ENCODE data around the gene RAB4B. TPM values are rescaled to one million over a fixed set of nuclear protein-coding genes. Genes with fewer than 3 reads are reported as not detected.
"Not testable (repeated sequence)": the region's sequence is repeated elsewhere in the genome, so short reads cannot be mapped to it uniquely, and the experiment has no call there.

The RAB4B gene
- total RNA-seq, 1 experiment from 2014 or later: 29.7 TPM

DNA sequence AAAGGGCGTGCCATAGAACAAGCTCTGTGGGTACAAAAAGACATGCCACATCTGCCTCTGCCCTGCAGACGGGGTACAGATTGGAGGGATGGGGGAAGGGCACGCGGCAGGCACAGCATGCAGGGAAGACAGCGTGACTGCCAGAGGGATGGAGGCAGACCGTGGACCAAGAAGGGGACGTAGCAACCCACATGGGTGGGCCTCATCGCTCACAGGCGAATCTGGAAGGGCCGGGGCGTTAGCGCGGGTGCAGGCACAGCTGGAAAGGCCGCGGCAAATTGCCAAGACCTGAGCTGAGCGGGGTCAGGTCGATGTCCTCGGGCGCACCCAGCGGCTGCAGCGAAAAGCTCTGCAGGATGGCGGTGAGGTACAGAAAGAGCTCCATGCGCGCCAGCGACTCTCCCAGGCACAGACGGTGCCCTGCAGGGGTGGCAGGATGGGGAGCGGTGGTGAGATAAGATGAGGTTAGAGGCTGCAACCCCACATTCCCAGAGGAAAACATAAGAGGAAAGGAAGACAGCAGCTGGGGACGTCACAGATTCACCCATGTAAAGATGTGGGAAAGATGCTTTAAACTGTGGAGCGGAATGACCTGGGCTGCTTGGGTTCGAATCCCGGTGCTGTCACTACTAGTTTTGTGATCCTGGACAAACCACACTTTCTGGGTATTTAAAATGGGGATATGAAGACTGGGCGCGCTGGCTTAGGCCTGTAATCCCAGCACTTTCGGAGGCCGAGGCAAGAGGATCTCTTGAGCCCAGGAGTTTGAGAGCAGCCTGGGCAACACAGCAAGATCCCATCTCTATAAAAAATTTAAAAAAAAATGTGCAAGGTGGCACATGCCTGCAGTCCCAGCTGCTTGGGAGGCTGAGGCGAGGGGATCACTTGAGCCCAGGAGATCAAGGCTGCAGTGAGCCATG, 40.7 kb downstream of the RAB4B start:
- TF ChIP-seq, protein P1, sequence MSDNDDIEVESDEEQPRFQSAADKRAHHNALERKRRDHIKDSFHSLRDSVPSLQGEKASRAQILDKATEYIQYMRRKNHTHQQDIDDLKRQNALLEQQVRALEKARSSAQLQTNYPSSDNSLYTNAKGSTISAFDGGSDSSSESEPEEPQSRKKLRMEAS (CRISPR knock-in tag; IDR thresholded peaks at IDR 0.05): peak; percentile 23; the same call in 1 of the 2 replicates
- peak; percentile 86; the same call in 1 of the 2 replicates for TF ChIP-seq ZNF121 (CRISPR knock-in tag; IDR thresholded peaks at IDR 0.05)
- H3K9me3 Mint-ChIP-seq, POLR2A ChIA-PET, H3K36me3 Mint-ChIP-seq: not testable (repeated sequence)
- Mint-ChIP-seq H3K27ac (0 out of 2 replicates have a peak overlapping the region, but pooled peaks have one; percentile 6), H3K27me3 (ENCODE audit: low read depth) (peaks cover 39% of the 10 kb centered on the region), H3K4me3 (peak overlapping the region; percentile 62), H3K4me1 (peaks cover 18% of the 10 kb centered on the region)
- CTCF ChIA-PET: interaction anchor here (0.8 to 3.5 kb wide), 19 partner anchors 7 to 445 kb away, joined by 3 to 36 read pairs (median 5); partner anchors contain the start of gene HNRNPUL1
- ATAC-seq (peak; percentile 93), DNase-seq (ENCODE audit: low spot score) (peak; percentile 75)

DNA sequence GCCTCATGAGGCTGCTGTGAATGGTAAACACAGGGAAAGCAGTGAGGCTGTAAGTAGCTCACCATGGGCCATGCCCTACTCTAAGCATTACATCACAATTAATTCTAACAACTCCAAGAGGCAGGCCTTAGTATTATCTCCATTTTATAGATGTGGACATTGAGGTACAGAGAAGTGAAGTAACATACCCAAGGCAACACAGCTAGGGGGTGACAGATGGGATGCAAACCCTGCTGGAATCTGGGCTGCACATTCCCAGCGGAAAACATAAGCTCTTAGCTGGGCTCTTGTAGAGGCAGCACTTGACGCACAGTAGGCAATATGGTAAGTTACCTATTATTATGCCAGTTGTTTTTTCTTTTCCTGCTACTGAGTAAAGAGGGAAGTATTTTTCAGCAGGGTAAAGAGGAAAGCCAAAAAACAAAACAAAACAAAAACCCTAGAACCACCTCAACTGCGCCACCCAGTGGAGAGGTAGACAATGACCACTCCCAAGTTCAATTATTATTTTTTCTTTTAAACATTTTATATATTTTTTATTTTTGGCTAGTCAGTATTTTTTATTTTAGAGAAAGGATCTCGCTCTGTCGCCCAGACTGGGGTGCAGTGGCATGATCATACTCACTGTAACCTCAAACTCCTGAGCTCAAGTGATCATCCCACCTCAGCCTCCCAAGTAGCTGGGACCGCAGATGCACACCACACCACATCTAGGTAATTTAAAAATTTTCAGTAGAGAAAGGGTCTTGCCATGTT, 41.6 kb downstream of the RAB4B start:
- H3K4me3 Mint-ChIP-seq; H3K36me3 Mint-ChIP-seq; POLR2A ChIA-PET; H3K9me3 Mint-ChIP-seq; DNase-seq (ENCODE audit: low spot score): not testable (repeated sequence)
- peak; percentile 29; the same call in 1 of the 2 replicates for ATAC-seq
- 0 out of 2 replicates have a peak, but pooled peaks have one; percentile 11 for TF ChIP-seq GTF2I (CRISPR knock-in tag; conservative IDR thresholded peaks at IDR 0.05)
- TF ChIP-seq, protein P2, sequence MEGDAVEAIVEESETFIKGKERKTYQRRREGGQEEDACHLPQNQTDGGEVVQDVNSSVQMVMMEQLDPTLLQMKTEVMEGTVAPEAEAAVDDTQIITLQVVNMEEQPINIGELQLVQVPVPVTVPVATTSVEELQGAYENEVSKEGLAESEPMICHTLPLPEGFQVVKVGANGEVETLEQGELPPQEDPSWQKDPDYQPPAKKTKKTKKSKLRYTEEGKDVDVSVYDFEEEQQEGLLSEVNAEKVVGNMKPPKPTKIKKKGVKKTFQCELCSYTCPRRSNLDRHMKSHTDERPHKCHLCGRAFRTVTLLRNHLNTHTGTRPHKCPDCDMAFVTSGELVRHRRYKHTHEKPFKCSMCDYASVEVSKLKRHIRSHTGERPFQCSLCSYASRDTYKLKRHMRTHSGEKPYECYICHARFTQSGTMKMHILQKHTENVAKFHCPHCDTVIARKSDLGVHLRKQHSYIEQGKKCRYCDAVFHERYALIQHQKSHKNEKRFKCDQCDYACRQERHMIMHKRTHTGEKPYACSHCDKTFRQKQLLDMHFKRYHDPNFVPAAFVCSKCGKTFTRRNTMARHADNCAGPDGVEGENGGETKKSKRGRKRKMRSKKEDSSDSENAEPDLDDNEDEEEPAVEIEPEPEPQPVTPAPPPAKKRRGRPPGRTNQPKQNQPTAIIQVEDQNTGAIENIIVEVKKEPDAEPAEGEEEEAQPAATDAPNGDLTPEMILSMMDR (IDR thresholded peaks at IDR 0.05): peak; percentile 80
- CTCF ChIA-PET: interaction anchor here (0.7 to 3.5 kb wide), 20 partner anchors 8 to 444 kb away, joined by 3 to 36 read pairs (median 4); partner anchors contain the start of genes COQ8B, HNRNPUL1 and ITPKC
- Mint-ChIP-seq H3K27ac (peak overlapping the region; percentile 47; the same call in 1 of the 2 replicates), H3K27me3 (ENCODE audit: low read depth) (peaks cover 31% of the 10 kb centered on the region), H3K4me1 (peaks cover 16% of the 10 kb centered on the region)

DNA sequence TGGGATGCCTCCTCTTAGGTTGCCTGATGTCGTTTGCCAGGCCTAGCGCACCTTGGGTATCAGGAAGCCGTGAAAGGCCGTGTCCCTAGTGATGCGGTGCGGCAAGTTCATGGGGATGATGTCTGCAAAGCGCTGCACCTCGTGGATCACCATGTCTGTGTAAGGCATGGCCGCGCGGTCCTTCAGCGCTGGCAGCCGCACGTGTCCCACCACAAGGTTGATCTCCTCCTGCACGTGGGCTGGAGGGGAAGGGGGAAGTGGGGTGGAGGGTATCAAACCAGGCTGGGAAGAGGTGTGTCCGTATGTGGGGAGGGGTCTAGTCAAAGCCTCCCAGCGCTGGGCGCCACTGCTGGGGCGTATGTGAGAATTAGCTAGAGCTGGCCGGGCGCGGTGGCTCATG, 44.1 kb downstream of the RAB4B start:
- H3K27ac Mint-ChIP-seq: peak overlapping the region; percentile 68
- H3K4me1 Mint-ChIP-seq: peaks cover 16% of the 10 kb centered on the region
- H3K4me3 Mint-ChIP-seq: no peak overlapping the region
- DNase-seq (ENCODE audit: low spot score): no peak
- TF ChIP-seq, protein P3, sequence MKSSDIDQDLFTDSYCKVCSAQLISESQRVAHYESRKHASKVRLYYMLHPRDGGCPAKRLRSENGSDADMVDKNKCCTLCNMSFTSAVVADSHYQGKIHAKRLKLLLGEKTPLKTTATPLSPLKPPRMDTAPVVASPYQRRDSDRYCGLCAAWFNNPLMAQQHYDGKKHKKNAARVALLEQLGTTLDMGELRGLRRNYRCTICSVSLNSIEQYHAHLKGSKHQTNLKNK (CRISPR knock-in tag; IDR thresholded peaks at IDR 0.05): no peak
- TF ChIP-seq TCF7 (CRISPR knock-in tag; IDR thresholded peaks at IDR 0.05; ENCODE audit: low read depth) (no peak), CBFB (CRISPR knock-in tag; IDR thresholded peaks at IDR 0.05; ENCODE audit: low read depth) (no peak), CREB1 (CRISPR knock-in tag; IDR thresholded peaks at IDR 0.05) (no peak), JAZF1 (CRISPR knock-in tag; IDR thresholded peaks at IDR 0.05) (no peak), ZNF317 (CRISPR knock-in tag; IDR thresholded peaks at IDR 0.05; ENCODE audit: borderline replicate concordance, low read depth) (no peak)
- TF ChIP-seq, protein P4, sequence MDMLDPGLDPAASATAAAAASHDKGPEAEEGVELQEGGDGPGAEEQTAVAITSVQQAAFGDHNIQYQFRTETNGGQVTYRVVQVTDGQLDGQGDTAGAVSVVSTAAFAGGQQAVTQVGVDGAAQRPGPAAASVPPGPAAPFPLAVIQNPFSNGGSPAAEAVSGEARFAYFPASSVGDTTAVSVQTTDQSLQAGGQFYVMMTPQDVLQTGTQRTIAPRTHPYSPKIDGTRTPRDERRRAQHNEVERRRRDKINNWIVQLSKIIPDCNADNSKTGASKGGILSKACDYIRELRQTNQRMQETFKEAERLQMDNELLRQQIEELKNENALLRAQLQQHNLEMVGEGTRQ (CRISPR knock-in tag; IDR thresholded peaks at IDR 0.05): no peak
- TF ChIP-seq, protein P5, sequence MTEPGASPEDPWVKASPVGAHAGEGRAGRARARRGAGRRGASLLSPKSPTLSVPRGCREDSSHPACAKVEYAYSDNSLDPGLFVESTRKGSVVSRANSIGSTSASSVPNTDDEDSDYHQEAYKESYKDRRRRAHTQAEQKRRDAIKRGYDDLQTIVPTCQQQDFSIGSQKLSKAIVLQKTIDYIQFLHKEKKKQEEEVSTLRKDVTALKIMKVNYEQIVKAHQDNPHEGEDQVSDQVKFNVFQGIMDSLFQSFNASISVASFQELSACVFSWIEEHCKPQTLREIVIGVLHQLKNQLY (CRISPR knock-in tag; IDR thresholded peaks at IDR 0.05): no peak
- H3K36me3 Mint-ChIP-seq: no peaks in the 10 kb centered on the region
- H3K27me3 Mint-ChIP-seq (ENCODE audit: low read depth): peaks cover 14% of the 10 kb centered on the region
- ChIA-PET CTCF (no interaction called here), POLR2A (no interaction called here)
- no peak for ATAC-seq
- H3K9me3 Mint-ChIP-seq: no peaks in the 10 kb centered on the region

DNA sequence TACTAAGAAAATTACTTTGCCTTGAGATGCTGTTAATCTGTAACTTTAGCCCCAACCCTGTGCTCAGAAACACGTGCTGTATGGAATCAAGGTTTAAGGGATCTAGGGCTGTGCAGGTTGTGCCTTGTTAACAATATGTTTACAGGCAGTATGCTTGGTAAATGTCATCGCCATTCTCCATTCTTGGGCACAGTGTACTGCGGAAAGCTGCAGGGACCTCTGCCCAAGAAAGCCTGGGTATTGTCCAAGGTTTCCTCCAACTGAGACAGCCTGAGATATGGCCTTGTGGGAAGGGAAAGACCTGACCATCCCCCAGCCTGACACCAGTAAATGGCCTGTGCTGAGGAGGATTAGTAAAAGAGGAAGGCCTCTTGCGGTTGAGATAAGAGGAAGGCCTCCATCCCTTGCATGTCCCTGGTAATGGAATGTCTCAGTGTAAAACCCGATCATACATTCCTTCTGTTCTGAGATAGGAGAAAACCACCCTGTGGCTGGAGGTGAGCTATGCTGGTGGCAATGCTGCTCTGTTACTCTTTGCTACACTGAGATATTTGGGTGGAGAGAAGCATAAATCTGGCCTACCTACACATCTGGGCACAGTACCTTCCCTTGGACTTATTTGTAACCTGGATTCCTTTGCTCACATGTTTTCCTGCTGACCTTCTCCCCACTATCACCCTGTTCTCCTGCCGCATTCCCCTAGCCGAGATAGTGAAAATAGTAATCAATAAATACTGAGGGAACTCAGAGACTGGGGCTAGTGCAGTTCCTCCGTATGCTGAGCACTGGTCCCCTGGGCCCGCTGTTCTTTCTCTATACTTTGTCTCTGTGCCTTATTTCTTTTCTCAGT, 44.9 kb downstream of the RAB4B start:
- H3K27ac Mint-ChIP-seq; H3K27me3 Mint-ChIP-seq (ENCODE audit: low read depth); H3K9me3 Mint-ChIP-seq; H3K36me3 Mint-ChIP-seq; ATAC-seq; POLR2A ChIA-PET; DNase-seq (ENCODE audit: low spot score); H3K4me3 Mint-ChIP-seq: not testable (repeated sequence)
- H3K4me1 Mint-ChIP-seq: peaks cover 16% of the 10 kb centered on the region
- CTCF ChIA-PET: interaction anchor here (0.7 kb wide), 1 partner anchor 16 kb away, joined by 4 read pairs; no protein-coding TSS in a partner anchor

DNA sequence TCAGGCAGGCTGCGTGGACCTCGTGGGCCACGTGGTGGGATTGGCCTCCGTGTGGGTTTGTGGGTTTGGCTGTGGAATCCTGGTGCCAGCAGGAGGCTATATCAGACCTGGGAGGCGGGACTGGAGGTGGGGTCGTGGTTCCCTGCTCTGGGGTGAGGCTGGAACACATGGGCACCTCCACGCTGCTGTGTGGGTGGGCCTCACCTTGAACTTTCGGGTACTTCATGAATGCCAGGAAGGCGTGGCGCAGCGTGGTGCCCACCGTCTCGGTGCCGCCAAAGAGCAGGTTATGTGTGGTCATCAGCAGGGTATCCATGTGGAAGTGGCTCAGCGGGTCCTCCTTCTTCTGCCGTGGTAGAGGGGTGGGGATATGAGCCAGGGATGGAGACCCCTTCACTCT, 46.9 kb downstream of the RAB4B start:
- POLR2A ChIA-PET, H3K4me3 Mint-ChIP-seq: not testable (repeated sequence)

DNA sequence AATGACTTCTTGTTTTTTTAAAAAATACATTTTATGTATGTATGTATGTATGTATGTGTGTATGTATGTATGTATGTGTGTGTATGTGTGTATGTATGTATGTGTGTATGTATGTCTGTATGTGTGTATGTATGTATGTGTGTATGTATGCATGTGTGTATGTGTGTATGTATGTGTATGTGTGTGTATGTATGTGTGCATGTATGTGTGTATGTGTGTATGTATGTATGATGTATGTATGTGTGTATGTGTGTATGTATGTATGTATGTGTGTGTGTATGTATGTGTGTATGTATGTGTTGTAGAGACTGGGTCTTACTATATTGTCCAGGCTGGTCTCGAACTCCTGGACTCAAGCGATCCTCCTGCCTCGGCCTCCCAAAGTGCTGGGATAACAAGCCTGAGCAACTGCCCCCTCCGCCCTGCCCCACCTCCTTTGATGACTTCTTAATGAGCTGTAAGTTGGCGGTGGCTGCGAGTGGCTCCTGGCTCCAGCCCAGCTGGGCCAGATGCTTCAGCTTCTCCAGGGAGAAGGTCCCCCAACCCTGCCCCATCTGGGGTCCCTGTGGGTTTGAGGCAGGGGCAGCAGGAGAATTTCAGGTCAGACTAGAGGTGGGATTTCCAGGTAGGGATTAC, 47.5 kb downstream of the RAB4B start:
- H3K27me3 Mint-ChIP-seq (ENCODE audit: low read depth); ATAC-seq; POLR2A ChIA-PET; H3K9me3 Mint-ChIP-seq; DNase-seq (ENCODE audit: low spot score); H3K4me3 Mint-ChIP-seq; H3K4me1 Mint-ChIP-seq; CTCF ChIA-PET; H3K36me3 Mint-ChIP-seq; H3K27ac Mint-ChIP-seq: not testable (repeated sequence)

More for the DNA sequence above, 46.9 kb downstream of the RAB4B start:
- not testable (repeated sequence) for H3K27ac Mint-ChIP-seq; H3K36me3 Mint-ChIP-seq; ATAC-seq; DNase-seq (ENCODE audit: low spot score); H3K4me1 Mint-ChIP-seq; H3K27me3 Mint-ChIP-seq (ENCODE audit: low read depth); H3K9me3 Mint-ChIP-seq
- CTCF ChIA-PET: interaction anchor here (0.8 kb wide), 1 partner anchor 12 kb away, joined by 3 read pairs; no protein-coding TSS in a partner anchor
